Astrocyte of the hippocampus (primary cell): ENCODE measurements around the gene DHRS7C.
A peak's percentile ranks its signal among the peaks of the same experiment; 100 is the strongest.

Source experiments
- DNase-seq: peaks from one replicate; pipeline ENCODE4 v3.0.0; 2011; ENCODE audit warnings: low read depth, low spot score

Gene DHRS7C

DNA sequence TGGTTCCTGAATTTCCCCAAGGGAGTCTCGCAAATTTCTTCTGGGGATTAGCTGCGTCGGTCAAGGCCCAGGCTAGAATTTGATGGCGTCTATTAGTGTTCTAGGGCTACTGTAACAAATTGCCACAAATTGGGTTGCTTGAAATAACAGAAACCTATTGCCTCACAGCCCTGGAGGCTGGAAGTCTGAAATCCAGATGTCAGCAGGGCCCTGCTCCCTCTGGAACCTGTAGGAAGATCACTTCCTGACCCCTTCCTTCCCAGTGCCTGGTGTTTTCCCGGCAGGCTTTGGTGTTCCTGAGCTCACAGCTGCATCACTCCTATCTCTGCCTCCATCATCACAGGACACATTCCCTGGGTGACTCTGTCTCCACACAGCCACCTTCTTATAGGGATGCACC, 24.4 kb downstream of the DHRS7C start:
- no peak for DNase-seq

GRCh38 chr17:9765322-9765721, 26.1 kb downstream of the DHRS7C start:
- no peak for DNase-seq

GRCh38 chr17:9763643-9764042, 27.7 kb downstream of the DHRS7C start:
- no peak for DNase-seq

DNA sequence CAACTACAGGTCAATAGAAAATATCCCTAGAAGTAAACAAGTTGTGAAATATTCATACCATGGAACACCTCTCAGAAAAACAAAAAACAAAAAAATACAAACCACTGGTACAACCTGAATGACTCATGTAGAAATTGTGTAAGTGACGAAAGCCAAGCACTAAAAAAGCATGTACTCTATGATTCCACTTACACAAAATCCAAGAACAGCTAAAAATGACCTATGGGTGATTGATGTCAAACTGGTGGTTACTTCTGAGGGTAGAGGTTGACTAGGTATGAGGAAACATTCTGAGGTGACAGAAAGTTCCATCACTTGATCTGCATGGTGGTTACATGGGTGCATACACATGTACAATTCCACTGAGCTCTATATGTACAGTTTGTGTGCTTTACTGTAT, 31.1 kb downstream of the DHRS7C start:
- DNase-seq: no peak

GRCh38 chr17:9755083-9755482, 36.3 kb downstream of the DHRS7C start:
- no peak for DNase-seq

GRCh38 chr17:9750524-9750923, 40.9 kb downstream of the DHRS7C start:
- no peak for DNase-seq

DNA sequence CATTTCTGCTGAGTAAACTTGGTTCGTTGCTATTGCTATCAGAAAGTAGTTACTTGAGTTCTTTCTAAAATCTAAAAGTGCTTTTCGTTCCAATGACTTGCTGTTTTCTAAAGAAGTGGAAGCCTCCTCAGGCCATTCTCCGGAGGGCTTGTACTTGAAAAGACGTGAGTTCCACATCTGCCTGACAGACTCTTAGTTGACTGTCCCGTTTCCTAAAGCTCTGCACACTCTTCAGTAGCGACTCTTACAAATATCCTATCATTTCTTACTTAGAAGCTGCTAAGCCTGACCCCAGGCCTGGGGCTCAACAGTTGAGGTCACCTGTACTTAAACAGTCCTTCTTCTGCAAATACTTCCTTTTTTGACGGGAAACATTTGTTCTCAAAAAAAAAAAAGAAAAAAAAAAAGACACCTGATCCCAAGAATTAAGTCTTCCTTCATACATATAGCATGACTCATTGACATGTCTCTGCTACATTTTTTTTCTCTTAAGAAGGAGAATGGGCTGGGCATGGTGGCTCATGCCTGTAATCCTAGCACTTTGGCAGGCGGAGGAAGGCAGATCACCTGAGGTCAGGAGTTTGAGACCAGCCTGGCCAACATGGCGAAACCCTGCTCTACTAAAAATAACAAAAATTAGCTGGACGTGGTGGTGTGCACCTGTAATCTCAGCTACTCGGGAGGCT, 61.5 kb downstream of the DHRS7C start:
- peak; percentile 7 for DNase-seq

DNA sequence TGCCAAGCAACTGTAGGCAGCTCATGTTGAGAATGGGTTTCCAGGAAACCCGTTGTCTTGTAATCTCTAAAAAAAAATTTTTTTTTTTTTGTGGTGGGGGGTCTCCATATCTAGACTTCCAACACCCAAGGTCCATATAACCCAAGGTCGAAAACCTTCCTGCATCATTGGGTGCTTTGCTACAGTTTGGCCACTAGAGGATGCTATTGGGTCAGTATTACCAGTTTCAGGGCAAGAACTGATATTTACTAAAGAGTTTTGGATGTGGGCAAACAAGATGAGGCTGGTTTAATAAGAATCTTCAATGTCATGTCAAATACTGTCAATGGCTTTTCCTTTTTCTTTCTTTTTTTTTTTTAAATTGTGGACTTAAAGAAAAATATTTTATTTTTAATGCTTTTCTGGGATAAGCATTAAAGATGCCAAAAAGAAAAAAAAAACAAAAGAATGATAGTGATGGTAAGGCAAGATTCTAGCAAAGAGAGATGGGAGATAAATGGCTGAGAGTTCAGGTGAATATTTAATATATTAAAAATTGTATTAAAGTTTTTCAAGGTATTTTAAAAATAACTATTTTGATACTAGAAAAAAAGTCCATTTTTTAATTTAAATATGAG, 62.2 kb downstream of the DHRS7C start:
- DNase-seq: peak; percentile 68

GRCh38 chr17:9728564-9728963, 62.8 kb downstream of the DHRS7C start:
- no peak for DNase-seq

- DNase-seq: no peak
Measured at GRCh38 chr17:9728005-9728404, 63.4 kb downstream of the DHRS7C start.

DNA sequence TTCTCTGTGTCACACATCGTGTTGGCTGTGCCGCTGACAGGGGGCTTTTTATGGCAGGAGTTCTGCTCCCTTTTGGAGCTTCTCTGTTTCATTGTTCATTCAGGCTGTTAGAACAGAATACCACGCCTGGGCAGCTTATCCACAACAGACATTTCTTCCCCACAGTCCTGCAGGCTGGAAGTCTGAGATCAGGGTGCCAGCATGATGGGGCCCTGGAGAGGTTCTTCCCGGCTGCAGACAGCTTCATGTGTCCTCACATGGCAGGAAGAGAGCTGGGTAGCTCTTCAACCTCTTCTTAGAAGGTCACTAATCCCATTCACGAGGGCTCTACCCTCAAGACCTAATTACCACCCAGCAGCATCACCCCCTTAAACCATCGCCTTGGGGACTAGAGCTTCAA, 65.1 kb downstream of the DHRS7C start:
- no peak for DNase-seq

DNA sequence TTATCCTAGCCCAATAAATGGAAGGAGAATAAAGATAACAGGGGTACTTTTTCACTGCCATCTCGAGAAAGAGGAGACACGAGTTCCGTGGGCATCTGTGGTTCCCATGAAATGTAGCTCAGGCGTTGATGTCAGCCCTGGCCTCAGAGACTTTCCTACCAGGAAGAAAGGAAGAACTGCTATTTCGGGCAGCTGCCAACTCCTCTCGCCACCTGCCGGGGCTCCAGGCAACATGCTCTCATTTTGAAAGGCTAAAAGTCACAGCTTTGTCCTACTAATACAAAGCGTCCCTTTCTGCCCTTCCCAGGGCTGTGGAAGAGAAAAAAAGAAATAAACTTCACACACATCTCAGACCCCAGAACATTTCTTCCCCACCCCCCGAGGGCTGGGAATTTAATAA, 65.8 kb downstream of the DHRS7C start:
- DNase-seq: peak; percentile 46
